Gastrocnemius medialis (tissue), 4 donors: ENCODE measurements around the gene C2orf49.

Experiments used
- CTCF ChIP-seq, 5 experiments: fragments of 450-650 bp in 3 of 5; fragments of 200-600 bp in 2 of 5; sonication (generic) in 2 of 5; IDR thresholded peaks in 4 of 5; conservative IDR thresholded peaks in 1 of 5; 1 replicate in 4 of 5; 2 replicates in 1 of 5; pipeline ENCODE4 v1.5.1; 2016 to 2019; ENCODE audit warnings: antibody characterized with exemption in 5 of 5, mild to moderate bottlenecking in 3 of 5, moderate library complexity in 3 of 5
- POLR2A ChIP-seq, 2 donors: fragments of 450-650 bp; IDR thresholded peaks; one replicate each; pipeline ENCODE4 v1.6.1; 2017; ENCODE audit warnings: antibody characterized with exemption in 2 of 2, mild to moderate bottlenecking in 2 of 2, moderate library complexity in 2 of 2

DNA sequence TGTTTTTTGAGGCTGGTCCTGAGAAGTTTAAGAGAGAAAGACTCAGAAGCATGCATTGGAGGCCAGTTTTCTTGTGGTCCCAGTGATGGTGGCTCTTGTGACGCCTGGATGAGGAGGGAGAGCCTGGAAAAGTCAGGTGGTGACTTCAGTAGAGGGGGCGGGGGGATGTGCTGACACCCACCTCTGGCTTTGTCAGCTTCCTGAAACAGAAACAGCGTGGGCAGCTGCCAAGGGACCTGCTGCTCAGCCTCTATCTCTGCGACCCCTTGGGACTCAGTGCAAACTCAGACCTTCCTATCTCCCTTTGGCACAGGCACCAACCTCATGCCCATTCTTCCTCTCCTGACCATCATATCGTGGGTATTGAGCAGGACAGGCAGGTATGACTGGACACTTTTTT is 14.2 kb upstream of the C2orf49 start:
- TF ChIP-seq CTCF (IDR thresholded peaks at IDR 0.05 in 4 of 5, conservative IDR thresholded peaks at IDR 0.05 in 1 of 5): no peak
- no peak for TF ChIP-seq POLR2A (IDR thresholded peaks at IDR 0.05)
